DMS153 treated with DMSO at 0.1 percent for 48 hours (cell line): ENCODE measurements around the gene NSMF.
"Not testable (repeated sequence)": the region's sequence is repeated elsewhere in the genome, so short reads cannot be mapped to it uniquely, and the experiment has no call there.

ENCODE experiments used
- DNase-seq: peaks from one replicate; lab custom pipeline; 2025; ENCODE audit not compliant: unreplicated experiment; lab: John Stamatoyannopoulos, UW

The NSMF gene

DNA sequence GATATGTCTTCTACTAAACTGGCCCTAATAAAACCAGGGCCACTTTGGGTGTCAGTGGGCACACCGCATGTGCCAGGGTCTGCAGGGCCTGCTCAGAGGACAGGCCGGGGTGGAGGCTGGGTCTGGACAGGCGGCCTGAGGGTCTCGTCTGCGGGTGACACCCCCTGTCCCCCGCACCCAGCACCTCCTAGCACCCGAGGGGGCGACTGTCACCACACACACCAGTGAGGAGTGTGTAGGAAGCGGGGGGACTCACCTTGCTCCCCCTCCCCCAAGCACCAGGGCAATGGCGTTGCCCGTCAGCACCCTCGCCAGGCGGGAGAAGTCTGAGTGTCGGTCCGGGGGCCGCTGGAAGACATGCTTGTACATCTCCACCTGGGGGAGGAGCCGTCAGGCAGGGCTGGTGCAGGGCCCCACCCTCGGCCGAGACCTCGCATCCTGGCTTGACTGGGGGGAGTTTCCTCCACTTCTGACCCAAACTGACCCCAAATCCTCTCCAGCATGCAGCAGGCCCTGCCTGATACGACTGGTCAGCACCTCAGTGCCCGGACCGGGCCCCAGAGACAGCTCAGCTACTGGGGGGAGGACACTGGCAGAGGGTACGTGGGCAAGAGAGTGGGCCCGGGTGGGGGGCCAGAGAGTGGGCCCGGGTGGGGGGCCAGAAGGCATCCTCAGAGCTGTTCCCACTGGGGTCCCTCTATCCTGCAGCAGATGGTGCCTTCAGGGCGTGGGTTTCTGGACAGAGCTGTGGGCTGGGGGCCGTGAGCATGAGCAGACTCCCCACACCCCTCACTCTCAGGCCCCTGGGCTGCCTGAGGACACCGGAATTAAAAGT is 18.9 kb upstream of the NSMF start:
- no peak for DNase-seq

DNA sequence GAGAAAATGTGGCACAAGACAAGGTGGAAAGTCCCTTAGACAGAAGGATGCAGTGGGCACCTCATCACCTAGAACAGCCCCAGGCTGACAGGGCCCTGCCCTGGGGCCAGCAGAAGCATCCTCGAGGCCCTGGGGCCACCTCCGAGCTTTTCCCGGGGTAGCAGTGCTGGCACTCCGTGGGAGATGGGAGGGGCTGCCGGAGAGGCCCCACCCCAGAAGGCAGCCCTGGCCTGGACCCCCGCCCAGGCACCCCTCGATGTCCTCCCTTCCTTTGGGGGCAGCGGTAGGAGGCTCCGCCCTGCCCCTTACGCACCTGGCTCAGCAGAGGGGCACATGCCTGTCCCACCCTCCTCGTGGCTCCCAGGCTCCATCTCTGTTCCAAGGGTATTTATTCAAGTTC is 17.7 kb upstream of the NSMF start:
- no peak for DNase-seq

DNA sequence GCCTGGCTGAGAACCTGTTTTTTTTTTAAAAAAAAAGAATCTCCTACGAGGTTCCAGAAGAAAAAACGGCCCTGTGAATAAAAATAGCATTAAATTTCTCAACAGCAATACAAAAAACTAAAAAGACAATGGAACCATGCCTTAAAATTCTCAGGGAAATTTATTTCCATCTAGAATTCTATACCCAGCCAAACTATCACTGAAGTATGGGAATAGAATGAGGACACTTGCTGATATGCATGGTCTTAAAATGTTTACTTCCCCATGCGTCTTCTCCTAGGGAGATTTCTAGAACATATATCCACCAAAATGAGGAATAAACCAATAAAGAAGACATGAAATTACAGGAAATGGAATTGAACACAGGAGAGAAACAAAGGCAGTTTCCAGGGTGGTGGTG is 16.5 kb upstream of the NSMF start:
- DNase-seq, result no peak

- DNase-seq, result no peak
Observed at GRCh38 chr9:137474271-137474670, 15.1 kb upstream of the NSMF start.

GRCh38 chr9:137470785-137471184 is 11.7 kb upstream of the NSMF start:
- no peak for DNase-seq

GRCh38 chr9:137467896-137468295 is 8.8 kb upstream of the NSMF start:
- DNase-seq, result no peak

DNA sequence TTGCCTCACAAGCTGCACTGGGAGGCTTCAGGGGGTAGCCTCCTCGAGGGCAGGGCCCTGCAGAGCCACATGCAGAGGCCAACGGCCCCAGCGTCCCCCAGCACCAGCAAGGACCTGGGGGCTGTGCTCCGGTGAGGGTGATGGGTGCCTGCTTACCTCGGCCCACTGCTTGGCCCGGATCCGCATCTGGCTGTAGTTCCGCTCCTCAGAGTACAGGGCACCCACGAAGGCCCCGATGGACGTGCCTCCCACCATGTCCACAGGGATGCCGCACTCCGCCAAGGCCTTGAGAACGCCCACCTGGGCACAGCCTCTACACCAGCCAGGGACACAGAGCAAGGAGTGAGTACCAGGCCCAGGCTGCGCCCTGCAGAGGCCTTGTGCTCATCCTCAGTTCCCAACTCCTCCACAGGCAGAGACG is 8.0 kb upstream of the NSMF start:
- no peak for DNase-seq

- DNase-seq, result not testable (repeated sequence)
Observed at GRCh38 chr9:137466389-137467085, 7.4 kb upstream of the NSMF start.

DNA sequence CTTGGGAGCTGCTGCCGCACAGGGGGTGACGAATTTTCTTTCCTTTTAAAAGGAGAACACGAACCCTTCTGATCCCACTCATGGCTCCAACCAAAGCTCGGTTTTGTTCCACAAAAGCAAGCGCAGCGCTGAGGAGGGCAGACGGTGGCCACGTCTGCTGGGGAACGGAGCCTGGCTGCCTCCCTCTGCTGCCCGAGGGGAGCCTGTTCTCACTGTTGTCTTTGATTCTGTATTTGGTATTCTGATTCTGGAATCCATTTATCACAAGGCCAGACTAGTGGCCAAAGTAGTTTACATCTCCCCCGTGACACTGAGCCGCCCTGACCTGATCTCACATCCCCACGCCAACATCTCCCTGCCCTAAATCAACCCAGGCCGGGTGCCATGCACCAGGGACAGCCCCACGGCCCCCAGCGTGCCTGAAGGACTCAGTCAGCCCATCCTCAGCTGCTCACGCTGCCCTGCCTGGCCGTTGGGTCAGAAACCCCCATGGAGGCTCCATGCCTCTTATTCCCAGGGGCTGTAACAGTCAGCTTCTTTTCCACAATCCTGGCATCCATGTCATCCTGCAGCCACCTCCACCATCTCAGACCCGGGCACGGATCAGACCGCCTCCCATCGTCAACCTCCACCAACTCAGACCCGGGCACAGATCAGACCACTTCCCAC is 6.7 kb upstream of the NSMF start:
- no peak for DNase-seq

- DNase-seq, result no peak
Observed at GRCh38 chr9:137465000-137465719, 6.0 kb upstream of the NSMF start.

DNA sequence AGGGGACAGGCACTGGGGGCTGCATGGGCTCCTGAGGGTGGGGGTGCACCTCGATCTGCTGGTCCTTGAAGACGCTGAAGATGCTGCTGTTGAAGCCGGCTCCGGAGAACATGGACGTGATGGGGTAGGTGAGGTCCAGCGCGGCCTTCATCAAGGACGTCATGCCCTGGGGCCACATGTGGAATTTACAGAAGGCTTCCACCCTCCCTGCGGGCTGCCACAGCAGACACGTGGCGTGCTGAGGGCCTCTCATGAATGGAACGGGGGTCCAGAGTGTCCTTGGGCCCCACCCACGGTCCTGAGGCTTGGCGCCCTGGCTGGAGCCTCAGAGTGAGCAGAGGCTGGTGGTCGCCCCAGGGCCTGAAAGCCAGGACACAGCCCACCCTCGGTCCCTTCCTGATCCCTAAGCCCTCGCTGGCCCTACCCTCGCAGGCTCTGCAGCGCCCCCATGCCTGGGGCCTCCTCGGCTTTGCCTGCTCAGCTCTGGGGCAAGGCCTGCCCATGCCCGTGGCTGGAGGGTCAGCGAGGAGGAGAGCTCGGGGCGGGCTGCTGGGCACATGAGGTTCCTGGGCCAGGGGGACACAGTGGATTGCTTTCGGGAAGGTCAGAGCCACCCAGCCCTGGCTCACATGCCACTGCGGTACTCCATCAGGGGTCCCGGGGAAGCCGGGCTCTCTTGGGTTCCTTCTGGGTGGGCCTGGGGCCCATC is 5.3 kb upstream of the NSMF start:
- no peak for DNase-seq

DNA sequence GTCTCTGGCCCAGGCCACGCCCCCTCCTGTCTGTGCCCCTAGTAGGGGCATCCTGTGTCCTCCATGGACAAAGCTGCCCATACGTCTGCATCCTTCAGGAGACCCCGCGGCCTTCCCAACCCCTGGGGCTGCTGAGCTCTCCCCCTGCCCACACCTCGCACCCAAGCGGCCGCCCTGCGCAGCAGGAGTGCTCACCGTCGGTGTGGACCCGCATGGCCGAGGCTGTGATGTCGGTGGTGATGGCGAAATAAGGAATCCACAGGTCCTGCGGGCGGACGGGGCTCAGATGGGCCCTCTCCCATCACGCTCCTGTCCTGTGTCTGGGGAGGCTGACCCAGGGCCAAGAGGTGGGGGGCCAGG is 4.8 kb upstream of the NSMF start:
- DNase-seq, result no peak

DNA sequence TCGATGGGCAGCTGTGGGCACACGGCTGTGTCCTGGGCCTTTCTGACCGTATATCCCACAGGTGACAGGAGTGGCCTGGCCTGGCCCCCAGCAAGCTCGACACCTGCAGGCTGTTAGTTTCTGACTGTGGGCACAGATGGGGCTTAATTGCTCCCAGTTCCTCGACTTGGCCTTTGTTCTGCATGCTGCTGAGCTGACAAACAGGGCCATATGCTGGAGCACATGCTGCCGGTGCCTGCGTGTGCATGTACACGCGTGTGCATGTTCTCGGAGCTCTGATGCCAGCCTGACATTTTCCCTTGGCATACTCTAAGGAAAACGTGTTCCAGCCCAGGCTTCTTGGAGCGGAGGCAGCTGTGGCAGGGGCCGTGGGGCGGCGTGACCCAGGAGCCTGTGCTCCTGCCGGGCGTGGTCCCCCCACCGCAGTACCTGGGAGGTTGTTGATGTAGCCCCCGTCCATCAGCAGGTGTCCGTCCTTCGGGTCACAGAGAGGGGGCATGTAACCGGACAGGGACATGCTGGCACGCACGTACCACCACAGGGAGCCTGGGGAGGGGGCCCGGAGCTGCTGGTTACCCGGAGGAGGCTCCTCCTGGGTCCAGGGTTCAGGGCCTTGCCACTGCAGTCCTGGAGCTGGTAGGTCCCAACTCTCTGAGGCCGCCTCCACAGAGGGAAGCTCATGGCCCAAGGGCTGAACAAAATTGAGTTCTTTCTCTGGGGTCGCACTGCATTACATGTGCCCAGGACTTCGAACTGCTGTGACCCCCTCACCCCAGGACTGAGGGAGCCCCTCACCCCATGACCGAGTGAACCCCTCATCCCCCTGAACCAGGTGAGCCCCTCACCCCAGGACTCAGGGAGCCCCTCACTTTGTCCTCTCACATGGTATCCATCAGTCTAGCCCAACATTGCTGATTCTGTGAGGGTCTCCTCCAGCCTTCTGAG is 4.1 kb upstream of the NSMF start:
- no peak for DNase-seq

GRCh38 chr9:137462396-137462985 is 3.4 kb upstream of the NSMF start:
- DNase-seq, result no peak

- DNase-seq, result no peak
Observed at GRCh38 chr9:137461663-137462395, 2.7 kb upstream of the NSMF start.

GRCh38 chr9:137461316-137461662 is 2.2 kb upstream of the NSMF start:
- DNase-seq, result no peak

GRCh38 chr9:137460363-137461315 is 1.5 kb upstream of the NSMF start:
- no peak for DNase-seq
